Activated CD8-positive, alpha-beta memory T cell treated with anti-CD3 and anti-CD28 coated beads for 1 hour (primary cell): ENCODE measurements around the gene NOP53.
"Not testable (repeated sequence)": the region's sequence is repeated elsewhere in the genome, so short reads cannot be mapped to it uniquely, and the experiment has no call there.

ENCODE experiments used
- DNase-seq, 2 donors: peaks; one replicate each; pipeline ENCODE4 v3.0.0-alpha.2; 2020; ENCODE audit warnings: low read depth in 1 of 2; ENCODE audit errors: extremely low read depth in 1 of 2

Gene NOP53

GRCh38 chr19:47745010-47745901 lies at the start of gene NOP53:
NOP53 (plus strand) TSS chr19:47745546; CDS start chr19:47745560, 14 bp downstream.
- DNase-seq, result peak; percentile 93 to 94

- no peak for DNase-seq
Observed at GRCh38 chr19:47696635-47697034, 48.7 kb upstream of the NOP53 start.

GRCh38 chr19:47697863-47698609 lies 47.3 kb upstream of the NOP53 start:
- peak in 1 of 2 donors; percentile 27 for DNase-seq

- DNase-seq, result no peak
Observed at GRCh38 chr19:47698631-47699359, 46.6 kb upstream of the NOP53 start.

- peak in 1 of 2 donors; percentile 33 for DNase-seq
Observed at GRCh38 chr19:47699360-47699917, 45.9 kb upstream of the NOP53 start.

GRCh38 chr19:47700934-47701716 lies 44.2 kb upstream of the NOP53 start:
- DNase-seq, result no peak

GRCh38 chr19:47701717-47702552 lies 43.4 kb upstream of the NOP53 start:
- no peak for DNase-seq

- DNase-seq, result no peak
Observed at GRCh38 chr19:47702671-47703070, 42.7 kb upstream of the NOP53 start.

GRCh38 chr19:47703301-47703700 lies 42.0 kb upstream of the NOP53 start:
- DNase-seq, result no peak

GRCh38 chr19:47704024-47704423 lies 41.3 kb upstream of the NOP53 start:
- no peak for DNase-seq

- no peak for DNase-seq
Observed at GRCh38 chr19:47704656-47705055, 40.7 kb upstream of the NOP53 start.

GRCh38 chr19:47707135-47707925 lies 38.0 kb upstream of the NOP53 start:
- peak; percentile 34 to 49 for DNase-seq

- no peak for DNase-seq
Observed at GRCh38 chr19:47711652-47712242, 33.6 kb upstream of the NOP53 start.

- DNase-seq, result peak in 1 of 2 donors; percentile 27
Observed at GRCh38 chr19:47713046-47714021, 32.0 kb upstream of the NOP53 start, which contains the start of gene EHD2. EHD2 (plus strand) TSS chr19:47713422; CDS start chr19:47716613, 3,191 bp downstream.

GRCh38 chr19:47714339-47714738 lies 31.0 kb upstream of the NOP53 start:
- no peak for DNase-seq

GRCh38 chr19:47714855-47715254 lies 30.5 kb upstream of the NOP53 start:
- DNase-seq, result not testable (repeated sequence)
